ENCODE measurements around the gene LIPJ.

Gene LIPJ

GRCh38 chr10:88608052-88608732 is 21.6 kb downstream of the LIPJ start:
- DNase-seq: no peak

GRCh38 chr10:88608780-88609179 is 22.2 kb downstream of the LIPJ start:
- DNase-seq: no peak

DNA sequence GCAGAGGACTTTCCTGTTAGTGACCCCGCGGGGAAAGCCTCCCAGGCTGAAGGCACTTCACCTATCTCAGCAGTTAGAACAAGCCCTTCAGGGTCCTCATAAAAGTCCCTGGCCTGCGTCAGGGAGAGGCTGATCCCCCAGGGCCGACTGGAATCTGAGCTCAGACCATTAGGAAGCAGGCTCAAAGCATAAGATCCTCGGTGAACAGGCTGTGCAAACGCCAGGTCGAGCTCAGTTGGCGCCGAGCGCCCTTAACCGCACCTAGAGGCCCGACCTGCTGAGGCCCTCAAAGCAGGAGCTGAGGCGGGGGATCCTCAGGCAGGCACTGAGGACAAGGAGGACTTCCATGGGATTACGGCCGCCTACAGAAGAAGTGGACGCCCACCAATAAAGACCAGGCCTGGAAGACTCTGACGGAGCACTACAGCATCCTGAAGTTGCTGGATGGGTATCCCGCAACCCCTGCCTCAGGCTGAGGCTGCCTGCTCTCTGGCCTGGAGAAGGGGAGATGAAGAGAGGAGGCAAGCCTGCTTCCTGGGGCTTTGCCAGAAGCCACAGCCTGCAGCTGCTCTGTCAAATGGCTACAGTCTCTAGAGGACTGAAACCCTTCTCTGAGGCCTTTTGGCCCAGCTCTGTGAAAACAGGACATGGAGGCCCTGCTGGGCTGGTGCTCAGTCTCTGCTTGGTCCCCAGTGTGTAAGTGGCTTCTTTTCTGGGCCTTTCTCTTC is 29.9 kb downstream of the LIPJ start:
- no peak for DNase-seq

DNA sequence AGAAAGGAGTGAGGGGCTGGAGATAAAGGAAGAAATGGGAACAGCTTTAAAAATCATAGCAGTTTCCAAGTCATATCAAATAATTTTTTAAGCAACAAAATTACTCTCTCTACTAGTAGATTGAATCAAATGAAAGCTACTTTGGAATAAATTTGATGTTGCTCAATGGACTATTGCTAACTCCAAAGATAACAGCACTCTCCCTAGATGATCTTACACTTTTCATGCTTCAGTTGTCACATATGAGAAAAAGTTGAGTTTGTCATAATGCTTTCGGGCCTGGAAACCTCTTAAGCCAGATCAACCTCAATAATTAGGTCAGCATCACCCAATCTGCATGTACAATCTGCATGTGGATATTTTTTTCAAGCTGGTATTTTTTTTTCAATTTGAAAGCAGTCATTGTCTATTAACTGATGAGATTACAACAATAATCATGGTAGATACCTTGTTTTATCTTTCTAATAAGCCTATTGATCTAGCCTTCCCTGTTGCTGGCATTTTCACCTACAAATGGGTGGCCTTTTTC is 31.3 kb downstream of the LIPJ start:
- no peak for DNase-seq

DNA sequence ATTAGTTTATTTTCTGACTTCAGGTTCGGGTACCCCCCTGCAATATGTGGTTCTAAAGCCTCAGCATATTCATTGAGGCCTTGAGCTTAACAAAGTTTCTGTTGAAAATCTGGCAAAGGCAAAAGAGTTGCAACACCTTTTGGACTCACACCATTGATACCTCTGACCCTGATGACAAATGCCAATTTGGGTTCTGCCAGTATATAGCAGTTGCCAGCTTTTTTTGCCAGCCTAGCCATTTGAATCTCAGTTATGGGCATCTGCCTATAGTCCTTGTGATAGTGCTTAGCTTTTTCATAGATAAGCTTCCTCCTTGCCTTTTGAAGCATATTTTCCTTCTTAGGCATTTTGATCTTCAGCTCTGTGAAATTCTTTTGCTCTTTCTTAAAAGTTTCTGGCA is 31.9 kb downstream of the LIPJ start:
- no peak for DNase-seq

GRCh38 chr10:88620441-88620840 is 33.9 kb downstream of the LIPJ start:
- DNase-seq: no peak

DNA sequence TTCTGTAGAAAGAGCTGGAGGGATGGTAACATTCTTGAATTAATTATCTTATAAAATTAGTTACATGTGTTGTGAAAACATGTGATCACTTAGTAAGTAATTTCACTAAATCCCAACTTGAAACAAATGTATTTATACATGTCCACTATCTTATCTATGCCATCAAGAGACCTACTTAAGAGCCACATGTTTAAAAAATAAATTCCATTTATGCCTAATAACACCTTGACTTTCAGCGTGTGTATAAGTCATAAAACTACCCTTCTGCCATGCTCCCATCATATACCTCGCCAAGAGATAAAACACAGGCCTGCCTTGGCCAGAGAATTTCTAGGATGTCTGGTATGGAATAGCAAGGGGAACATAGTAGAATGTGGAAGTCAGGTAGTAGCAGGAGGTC is 37.3 kb downstream of the LIPJ start:
- DNase-seq: no peak

GRCh38 chr10:88624840-88625239 is 38.3 kb downstream of the LIPJ start:
- no peak for DNase-seq

DNA sequence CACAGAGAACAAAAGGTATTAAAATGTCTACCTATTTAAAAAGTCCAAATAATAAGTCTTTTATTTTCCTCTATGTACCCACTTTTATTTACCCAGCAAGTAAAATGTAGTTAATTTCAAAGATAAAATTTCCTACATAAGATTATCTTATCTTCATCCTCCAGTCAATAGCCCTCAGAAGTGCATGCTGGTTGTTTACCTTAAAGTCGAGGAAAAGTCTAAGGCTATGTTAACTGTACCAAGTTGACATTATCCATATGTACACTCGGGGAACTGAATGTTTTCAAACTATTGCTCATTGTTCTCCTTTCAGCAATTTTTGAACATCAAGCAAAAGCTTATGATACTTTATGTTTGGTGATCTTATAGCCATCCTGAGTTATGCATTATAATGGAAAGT is 53.6 kb downstream of the LIPJ start:
- DNase-seq: no peak

DNA sequence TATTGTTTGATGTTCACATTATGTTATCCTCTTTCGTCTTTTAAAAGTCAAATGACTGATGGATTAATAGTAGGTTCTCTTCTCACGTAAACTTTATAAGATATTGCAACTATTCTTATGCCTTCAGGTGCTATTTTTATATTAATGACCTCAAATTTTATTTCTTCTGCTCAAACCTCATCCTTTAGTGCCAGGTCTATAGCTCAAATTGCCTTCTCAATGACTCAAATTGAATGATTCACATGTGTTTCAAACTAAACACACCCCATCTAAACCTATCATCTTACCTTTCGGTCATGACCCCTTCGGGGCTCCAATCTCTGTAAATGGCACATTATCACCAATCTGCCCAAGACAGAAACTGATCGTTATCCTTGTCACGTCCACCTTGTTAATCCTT is 55.6 kb downstream of the LIPJ start:
- DNase-seq: no peak

DNA sequence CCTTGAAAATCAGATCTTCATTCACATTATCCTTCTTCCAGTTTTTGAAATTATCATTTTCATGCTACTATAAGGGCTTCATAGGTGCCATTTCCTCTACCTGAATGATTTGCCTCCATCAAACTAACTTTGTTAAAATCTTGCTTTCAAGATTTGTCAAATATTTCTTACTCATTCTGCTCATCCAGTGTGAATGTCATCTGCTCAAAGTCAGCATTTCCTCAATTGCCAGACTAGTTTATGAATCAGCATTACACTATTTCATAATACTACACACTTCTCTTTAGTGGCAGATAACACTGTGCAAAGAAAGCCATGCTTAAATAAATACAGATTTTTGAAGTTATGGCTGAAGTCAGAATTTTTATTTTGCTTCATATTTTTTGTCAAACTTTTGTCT is 56.4 kb downstream of the LIPJ start:
- no peak for DNase-seq

- no peak for DNase-seq
Measured at GRCh38 chr10:88647061-88647615, 60.6 kb downstream of the LIPJ start.

- DNase-seq: no peak
Measured at GRCh38 chr10:88651101-88651551, 64.6 kb downstream of the LIPJ start.

DNA sequence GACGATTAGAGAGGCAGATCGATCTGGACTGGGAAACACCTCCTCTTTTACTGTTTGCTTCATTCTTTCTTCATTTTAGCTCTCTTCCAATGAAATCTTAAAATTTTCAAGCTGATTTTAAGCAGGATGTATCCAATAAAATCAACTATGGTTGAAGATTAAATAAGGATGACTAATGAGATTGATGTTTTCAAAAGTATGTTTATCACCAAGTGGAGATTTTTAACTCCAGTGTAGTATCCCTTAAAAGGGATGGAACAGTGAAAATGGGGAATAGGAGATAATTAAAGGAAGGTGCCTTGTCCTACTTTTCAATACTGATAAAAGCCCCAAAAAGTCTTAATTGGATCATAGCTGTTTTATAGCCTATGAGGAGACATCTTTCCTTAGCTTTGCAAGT is 66.1 kb downstream of the LIPJ start:
- no peak for DNase-seq
